ENCODE data around the gene SERPINB8. TPM values are rescaled to one million over a fixed set of nuclear protein-coding genes. Genes with fewer than 3 reads are reported as not detected.

Gene SERPINB8
- total RNA-seq, 1 donor from 2014 or later, result 23.6 TPM

DNA sequence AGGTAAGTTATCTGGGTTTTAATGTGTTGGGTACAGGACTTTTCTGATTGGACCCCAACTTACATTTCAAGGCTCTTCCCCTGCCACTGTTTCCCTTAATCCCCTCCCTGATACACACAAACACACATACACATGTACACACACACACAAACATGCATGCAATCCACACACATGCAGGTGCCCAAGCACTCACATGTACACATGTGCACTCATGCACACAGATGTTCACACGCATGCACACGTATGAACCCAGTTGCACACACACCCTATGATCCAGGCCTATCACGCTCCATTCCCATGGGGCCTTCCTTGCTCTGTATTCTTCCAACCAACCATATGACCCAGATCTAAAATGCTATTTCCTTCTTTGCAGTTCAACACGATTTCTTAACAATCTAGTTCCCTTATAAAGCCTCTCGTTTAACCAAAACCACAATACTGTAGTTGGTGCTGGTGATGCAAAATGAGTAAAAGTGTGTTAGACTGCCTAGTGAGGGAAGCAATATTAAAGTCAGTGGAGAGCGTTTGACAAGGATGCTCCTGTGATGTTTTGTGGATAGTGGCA lies 11.1 kb downstream of the SERPINB8 start:
- H3K36me3 ChIP-seq (ENCODE audit: control insufficient read depth, insufficient read depth, low read length), result peaks cover 1% of the 10 kb centered on the region

DNA sequence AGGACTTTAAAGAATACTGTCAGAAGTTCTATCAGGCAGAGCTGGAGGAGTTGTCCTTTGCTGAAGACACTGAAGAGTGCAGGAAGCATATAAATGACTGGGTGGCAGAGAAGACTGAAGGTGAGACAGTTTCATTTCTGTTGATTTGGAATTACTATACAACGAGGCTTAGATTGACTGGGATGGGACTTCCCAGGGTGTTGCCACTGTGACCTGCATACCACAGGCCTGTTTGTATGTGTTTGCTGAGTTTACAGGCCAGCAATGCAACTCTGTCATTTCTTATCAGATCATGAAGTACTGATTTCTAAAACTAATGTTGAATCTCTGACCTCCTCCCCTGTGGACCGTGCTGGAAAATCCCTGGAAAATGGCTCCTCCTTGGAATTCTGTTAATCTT lies 11.8 kb downstream of the SERPINB8 start:
- TF ChIP-seq, protein P1, sequence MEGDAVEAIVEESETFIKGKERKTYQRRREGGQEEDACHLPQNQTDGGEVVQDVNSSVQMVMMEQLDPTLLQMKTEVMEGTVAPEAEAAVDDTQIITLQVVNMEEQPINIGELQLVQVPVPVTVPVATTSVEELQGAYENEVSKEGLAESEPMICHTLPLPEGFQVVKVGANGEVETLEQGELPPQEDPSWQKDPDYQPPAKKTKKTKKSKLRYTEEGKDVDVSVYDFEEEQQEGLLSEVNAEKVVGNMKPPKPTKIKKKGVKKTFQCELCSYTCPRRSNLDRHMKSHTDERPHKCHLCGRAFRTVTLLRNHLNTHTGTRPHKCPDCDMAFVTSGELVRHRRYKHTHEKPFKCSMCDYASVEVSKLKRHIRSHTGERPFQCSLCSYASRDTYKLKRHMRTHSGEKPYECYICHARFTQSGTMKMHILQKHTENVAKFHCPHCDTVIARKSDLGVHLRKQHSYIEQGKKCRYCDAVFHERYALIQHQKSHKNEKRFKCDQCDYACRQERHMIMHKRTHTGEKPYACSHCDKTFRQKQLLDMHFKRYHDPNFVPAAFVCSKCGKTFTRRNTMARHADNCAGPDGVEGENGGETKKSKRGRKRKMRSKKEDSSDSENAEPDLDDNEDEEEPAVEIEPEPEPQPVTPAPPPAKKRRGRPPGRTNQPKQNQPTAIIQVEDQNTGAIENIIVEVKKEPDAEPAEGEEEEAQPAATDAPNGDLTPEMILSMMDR (IDR thresholded peaks at IDR 0.05; ENCODE audit: insufficient read depth, low read length, poor library complexity, severe bottlenecking), result no peak
- peaks cover 1% of the 10 kb centered on the region for H3K36me3 ChIP-seq (ENCODE audit: control insufficient read depth, insufficient read depth, low read length)
- H3K4me3 ChIP-seq (ENCODE audit: low read depth, low read length), result no peak overlapping the region
- no peaks in the 10 kb centered on the region for H3K27me3 ChIP-seq (ENCODE audit: control insufficient read depth, insufficient read depth, low read length)
- DNase-seq (ENCODE audit: low read depth), result no peak

More for the DNA sequence above, 11.1 kb downstream of the SERPINB8 start:
- TF ChIP-seq, protein P1 (IDR thresholded peaks at IDR 0.05; ENCODE audit: insufficient read depth, low read length, poor library complexity, severe bottlenecking), result no peak
- Histone ChIP-seq H3K4me3 (ENCODE audit: low read depth, low read length) (no peak overlapping the region), H3K27me3 (ENCODE audit: control insufficient read depth, insufficient read depth, low read length) (no peaks in the 10 kb centered on the region)
- no peak for DNase-seq (ENCODE audit: low read depth)

DNA sequence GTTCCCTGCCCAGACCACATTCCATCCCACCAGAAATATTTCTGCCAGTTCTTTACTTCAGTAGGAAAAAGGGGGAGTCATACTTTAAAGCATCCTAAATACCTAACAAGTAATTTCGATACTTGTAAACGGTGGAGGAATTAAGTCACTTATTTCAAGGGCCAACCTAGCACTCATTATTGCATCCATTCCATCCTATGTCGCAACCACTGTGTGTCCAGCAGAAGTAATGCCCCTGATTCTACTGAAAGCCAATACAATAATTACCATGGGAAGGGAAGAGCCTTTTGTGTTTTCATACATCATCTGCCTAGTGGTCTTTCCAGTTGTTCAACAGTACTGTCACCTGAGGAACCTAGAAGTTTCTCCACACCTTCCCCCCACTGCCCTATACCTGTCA lies 12.5 kb downstream of the SERPINB8 start:
- DNase-seq (ENCODE audit: low read depth), result no peak
- no peaks in the 10 kb centered on the region for H3K27me3 ChIP-seq (ENCODE audit: control insufficient read depth, insufficient read depth, low read length)
- peaks cover 1% of the 10 kb centered on the region for H3K36me3 ChIP-seq (ENCODE audit: control insufficient read depth, insufficient read depth, low read length)
- TF ChIP-seq, protein P1 (IDR thresholded peaks at IDR 0.05; ENCODE audit: insufficient read depth, low read length, poor library complexity, severe bottlenecking), result no peak
- no peak overlapping the region for H3K4me3 ChIP-seq (ENCODE audit: low read depth, low read length)

DNA sequence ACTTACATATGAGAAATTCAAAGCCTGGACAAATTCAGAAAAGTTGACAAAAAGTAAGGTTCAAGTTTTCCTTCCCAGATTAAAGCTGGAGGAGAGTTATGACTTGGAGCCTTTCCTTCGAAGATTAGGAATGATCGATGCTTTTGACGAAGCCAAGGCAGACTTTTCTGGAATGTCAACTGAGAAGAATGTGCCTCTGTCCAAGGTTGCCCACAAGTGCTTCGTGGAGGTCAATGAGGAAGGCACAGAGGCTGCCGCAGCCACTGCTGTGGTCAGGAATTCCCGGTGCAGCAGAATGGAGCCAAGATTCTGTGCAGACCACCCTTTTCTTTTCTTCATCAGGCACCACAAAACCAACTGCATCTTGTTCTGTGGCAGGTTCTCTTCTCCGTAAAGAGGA lies 17.0 kb downstream of the SERPINB8 start:
- no peak for DNase-seq (ENCODE audit: low read depth)
- H3K4me3 ChIP-seq (ENCODE audit: low read depth, low read length), result no peak overlapping the region
- H3K36me3 ChIP-seq (ENCODE audit: control insufficient read depth, insufficient read depth, low read length), result peaks cover 1% of the 10 kb centered on the region
- TF ChIP-seq, protein P1 (IDR thresholded peaks at IDR 0.05; ENCODE audit: insufficient read depth, low read length, poor library complexity, severe bottlenecking), result no peak
- H3K27me3 ChIP-seq (ENCODE audit: control insufficient read depth, insufficient read depth, low read length), result no peaks in the 10 kb centered on the region

DNA sequence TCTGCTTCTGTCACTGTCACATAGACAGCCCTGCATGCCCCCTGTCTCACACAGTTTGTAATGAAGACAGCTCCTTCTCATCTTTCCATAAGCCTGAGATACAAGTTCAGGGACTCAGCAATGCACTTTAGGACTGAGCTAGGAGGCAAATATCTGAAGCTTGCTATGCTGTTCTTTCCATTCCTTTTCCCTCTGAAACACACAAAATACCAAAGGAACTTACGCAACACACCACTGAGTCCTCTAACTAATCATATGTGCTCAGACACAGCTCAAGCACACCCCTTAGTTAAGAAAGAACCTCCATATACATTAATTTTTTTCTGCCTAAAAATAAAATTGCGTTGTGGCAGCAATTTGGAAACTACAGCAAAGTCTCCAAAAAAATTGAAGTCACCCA lies 17.9 kb downstream of the SERPINB8 start:
- Histone ChIP-seq H3K4me3 (ENCODE audit: low read depth, low read length) (no peak overlapping the region), H3K27me3 (ENCODE audit: control insufficient read depth, insufficient read depth, low read length) (no peaks in the 10 kb centered on the region), H3K36me3 (ENCODE audit: control insufficient read depth, insufficient read depth, low read length) (no peaks in the 10 kb centered on the region)
- DNase-seq (ENCODE audit: low read depth), result no peak
- TF ChIP-seq, protein P1 (IDR thresholded peaks at IDR 0.05; ENCODE audit: insufficient read depth, low read length, poor library complexity, severe bottlenecking), result no peak

DNA sequence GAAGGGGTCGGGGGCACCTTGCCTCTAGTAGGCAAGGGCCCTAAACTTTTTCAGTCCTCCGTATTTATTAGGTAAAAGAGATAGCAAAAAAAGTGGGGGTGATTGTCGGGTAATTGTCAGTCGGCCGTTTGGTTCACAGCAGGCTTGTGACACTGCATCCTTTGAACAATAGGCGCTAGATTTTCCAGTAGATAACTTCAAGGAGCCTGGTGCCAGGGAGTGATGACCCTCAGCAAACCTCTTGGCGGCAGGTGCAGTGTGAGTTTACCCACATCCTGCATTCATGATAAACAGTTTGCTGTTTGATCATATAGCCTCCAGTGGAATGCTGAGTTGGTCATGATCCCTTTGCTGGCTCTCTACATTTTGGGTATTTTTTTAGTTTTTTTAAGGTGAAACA lies 22.9 kb downstream of the SERPINB8 start:
- Histone ChIP-seq H3K36me3 (ENCODE audit: control insufficient read depth, insufficient read depth, low read length) (peaks cover 1% of the 10 kb centered on the region), H3K27me3 (ENCODE audit: control insufficient read depth, insufficient read depth, low read length) (no peaks in the 10 kb centered on the region), H3K4me3 (ENCODE audit: low read depth, low read length) (no peak overlapping the region)
- DNase-seq (ENCODE audit: low read depth), result no peak
- TF ChIP-seq, protein P1 (IDR thresholded peaks at IDR 0.05; ENCODE audit: insufficient read depth, low read length, poor library complexity, severe bottlenecking), result no peak

All from kidney epithelial cell (primary cell).